Activated T-cell treated with anti-CD3 and anti-CD28 coated beads for 1 hour (primary cell): ENCODE measurements around the gene SLC22A8.
A peak's percentile ranks its signal among the peaks of the same experiment; 100 is the strongest.
"Not testable (repeated sequence)": the region's sequence is repeated elsewhere in the genome, so short reads cannot be mapped to it uniquely, and the experiment has no call there.

Experiments used
- DNase-seq: peaks from one replicate; pipeline ENCODE4 v3.0.0-alpha.2; 2020; ENCODE audit warnings: low read depth

Gene SLC22A8, protein sequence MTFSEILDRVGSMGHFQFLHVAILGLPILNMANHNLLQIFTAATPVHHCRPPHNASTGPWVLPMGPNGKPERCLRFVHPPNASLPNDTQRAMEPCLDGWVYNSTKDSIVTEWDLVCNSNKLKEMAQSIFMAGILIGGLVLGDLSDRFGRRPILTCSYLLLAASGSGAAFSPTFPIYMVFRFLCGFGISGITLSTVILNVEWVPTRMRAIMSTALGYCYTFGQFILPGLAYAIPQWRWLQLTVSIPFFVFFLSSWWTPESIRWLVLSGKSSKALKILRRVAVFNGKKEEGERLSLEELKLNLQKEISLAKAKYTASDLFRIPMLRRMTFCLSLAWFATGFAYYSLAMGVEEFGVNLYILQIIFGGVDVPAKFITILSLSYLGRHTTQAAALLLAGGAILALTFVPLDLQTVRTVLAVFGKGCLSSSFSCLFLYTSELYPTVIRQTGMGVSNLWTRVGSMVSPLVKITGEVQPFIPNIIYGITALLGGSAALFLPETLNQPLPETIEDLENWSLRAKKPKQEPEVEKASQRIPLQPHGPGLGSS

GRCh38 chr11:63015521-63016215 is at the start of gene SLC22A8:
SLC22A8 (minus strand) TSS chr11:63015841; CDS start chr11:63014958, 883 bp downstream.
- DNase-seq, result no peak

DNA sequence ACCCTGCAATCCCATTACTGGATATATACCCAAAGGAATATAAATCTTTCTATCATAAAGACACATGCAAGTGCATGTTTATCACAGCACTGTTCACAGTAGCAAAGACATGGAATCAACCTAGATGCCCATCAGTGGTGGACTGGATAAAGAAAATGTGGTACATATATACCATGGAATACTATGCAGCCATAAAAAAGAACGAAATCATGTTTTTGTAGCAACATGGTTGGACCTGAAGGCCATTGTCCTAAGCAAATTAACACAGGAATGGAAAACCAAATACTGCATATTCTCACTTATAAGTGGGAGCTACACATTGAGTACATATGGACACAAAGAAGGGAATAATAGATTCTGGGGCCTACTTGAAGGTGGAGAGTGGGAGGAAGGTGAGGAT is 30.6 kb upstream of the SLC22A8 start:
- not testable (repeated sequence) for DNase-seq

- no peak for DNase-seq
Observed at GRCh38 chr11:63042596-63042995, 27.0 kb upstream of the SLC22A8 start.

- no peak for DNase-seq
Observed at GRCh38 chr11:63032457-63032856, 16.8 kb upstream of the SLC22A8 start.

GRCh38 chr11:63023841-63024648 is 8.4 kb upstream of the SLC22A8 start:
- DNase-seq, result peak; percentile 86

DNA sequence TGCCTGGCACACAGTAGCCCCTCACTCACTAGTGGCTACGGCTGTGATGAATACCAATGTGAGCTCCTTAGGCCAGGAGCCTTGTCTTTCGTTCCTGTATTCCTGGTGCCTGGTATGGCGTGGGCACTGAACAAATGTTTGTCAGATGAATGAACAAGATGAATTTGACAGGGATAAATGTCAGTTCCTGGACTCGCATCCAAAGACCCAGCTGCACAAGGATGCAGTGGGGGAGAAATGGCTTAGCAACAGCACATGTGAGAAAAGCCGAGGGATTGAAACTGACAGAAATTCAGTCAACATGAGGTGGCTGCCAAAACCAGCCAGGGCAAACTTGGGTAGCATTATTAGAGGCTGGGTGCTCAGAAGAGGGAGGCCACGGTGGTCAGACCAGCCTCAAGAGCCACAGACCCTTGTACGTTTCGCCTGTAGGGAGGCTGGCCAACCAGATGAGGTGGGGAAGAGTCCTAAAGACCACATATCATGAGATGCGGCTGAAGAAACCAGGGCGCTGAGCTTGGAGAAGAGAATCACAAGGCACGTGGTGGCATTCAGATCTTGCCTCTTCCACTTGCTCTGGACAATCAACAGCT is 7.7 kb upstream of the SLC22A8 start:
- DNase-seq, result no peak

GRCh38 chr11:63022441-63022840 is 6.8 kb upstream of the SLC22A8 start:
- no peak for DNase-seq

DNA sequence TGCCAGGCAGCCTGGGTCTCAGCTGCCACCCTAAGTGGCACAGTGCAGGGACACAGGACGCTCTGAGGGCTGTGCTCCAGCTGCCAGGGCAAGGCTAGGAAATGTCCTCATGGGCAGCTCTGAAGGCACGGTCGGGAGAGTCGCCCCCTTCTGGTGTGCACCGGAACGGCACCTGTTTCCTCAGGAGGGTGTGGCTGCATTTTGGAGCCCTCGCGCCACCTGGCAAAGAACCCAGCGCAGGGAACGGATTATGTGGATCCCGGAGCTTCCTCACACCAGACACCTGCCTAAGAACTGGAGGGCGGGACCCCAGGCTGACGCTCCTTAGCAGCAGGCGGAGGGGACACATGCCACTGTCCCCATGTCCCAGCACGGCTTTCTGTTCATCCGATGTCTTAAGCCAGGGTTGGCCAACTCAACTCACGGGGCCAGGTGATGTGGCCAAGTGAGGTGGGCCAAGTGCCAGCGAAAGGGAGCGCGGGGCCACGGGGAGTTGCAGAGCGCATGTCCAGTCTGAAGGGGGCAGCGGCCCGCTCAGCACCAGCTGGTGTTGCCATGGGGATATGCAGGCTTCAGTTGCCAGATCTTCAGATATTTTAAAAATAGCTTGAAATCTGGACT is 5.1 kb upstream of the SLC22A8 start:
- no peak for DNase-seq

DNA sequence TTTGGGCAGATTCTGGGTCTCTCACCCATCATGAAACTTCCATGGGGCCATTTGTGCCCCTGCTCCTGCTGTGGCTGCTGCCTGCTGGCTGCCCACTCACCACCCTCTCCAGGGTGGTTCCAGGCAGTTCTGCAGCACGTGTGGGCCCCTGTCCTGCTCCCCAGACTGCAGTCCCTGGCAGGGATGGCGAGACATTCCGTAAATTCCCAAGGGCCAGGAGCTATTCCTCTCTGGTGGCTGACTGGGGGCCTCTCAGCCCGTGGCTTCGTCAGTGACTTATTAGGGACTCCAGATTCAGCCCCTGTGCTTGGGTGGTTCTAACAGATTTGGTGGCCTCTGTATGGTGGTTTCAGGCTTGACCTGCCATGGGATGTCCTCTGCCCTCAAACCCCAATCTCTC is 3.9 kb upstream of the SLC22A8 start:
- DNase-seq, result no peak

DNA sequence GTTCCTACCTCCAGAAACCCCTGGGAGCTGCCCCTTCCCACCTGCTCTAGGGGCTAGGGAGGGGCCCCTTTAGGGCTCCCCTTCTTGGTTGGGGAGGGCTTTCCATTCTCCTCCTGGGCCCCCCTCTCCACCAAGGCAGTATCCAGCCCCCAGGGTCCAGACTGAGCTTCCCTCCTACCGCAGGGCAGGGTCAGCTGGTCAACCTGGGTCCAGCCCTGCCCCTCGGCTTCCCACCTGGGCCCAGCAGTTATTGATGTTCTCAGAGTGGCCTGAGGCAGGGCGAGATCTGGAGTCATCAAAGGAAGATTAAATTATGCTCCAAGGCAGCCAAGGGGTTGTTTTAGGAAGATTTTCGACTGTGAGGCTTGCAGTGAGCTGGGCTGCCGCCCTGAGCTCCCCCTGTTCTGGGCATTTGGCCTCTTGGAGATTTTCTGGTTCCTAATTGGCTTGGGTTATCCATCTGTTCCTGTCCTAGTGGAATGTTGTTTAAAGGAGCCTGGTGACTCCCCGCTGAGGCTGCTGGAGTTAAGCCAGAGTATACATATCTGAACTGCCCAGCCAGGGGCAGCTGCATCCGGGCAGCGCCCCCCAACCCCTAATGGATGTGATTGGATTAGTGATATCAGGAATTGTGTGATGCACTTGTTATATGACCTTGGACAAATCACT is 1.8 kb upstream of the SLC22A8 start:
- DNase-seq, result no peak

DNA sequence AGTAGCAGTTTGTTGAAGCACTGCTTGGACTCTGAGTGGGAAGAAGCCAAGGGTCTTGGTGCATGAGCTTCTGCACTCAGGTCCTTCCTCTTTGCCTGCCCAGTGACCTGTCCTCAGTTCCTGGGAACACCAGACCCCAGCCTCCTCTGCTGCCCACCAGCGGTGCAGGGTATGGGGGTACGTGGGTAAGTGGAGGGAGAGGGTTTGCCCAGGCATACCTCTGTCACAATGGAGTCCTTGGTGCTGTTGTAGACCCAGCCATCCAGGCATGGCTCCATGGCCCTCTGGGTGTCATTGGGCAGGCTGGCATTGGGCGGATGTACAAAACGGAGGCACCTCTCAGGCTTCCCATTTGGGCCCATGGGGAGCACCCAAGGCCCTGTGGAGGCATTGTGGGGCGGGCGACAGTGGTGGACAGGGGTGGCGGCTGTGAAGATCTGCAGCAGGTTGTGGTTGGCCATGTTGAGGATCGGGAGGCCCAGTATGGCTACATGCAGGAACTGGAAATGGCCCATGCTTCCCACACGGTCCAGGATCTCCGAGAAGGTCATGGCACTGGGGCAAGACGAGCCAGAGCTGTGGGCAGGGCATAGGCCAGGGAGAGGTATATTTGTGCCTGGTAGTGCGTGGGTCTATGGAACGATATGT is 1.1 kb downstream of the SLC22A8 start:
- DNase-seq, result no peak

- DNase-seq, result no peak
Observed at GRCh38 chr11:63012839-63013238, 2.8 kb downstream of the SLC22A8 start.

GRCh38 chr11:63012430-63012829 is 3.2 kb downstream of the SLC22A8 start:
- no peak for DNase-seq

- DNase-seq, result no peak
Observed at GRCh38 chr11:63010934-63011439, 4.7 kb downstream of the SLC22A8 start.

DNA sequence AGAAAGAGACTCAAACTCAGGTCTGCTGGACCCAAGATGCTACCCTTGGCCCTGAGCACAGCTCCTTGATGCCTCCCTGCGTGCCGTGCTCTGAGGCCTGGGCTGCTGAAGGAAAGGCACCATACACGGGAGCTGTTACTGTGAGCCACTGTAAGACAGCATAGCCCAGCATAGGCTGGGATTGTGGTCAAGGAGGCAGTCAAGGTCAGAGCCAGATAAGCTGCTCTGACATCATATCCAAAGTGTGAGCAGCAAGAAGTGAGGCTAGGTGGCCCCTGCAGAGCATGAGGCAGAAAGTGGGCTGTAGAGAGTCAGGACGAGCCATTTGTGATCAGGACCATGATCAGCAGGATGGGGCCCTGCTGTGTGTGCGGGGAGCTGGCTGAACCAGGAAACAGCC is 7.7 kb downstream of the SLC22A8 start:
- no peak for DNase-seq

GRCh38 chr11:63001456-63001855 is 14.2 kb downstream of the SLC22A8 start:
- no peak for DNase-seq

DNA sequence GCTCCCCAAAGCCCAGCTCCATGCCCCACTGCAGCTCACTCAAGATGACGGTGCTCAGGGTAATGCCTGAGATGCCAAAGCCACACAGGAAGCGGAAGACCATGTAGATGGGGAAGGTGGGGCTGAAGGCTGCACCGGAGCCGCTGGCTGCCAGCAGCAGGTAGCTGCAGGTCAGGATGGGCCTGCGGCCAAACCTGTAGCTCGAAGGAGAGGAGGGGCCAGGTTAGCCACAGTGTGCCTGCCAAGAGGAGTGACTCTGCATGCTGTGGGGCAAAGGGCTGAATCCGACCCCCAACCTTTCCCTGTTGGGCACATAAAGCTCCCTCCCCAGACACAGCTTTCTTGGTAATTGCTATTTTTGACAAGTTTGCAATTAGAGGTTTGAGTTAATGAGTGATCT is 16.0 kb downstream of the SLC22A8 start:
- no peak for DNase-seq

DNA sequence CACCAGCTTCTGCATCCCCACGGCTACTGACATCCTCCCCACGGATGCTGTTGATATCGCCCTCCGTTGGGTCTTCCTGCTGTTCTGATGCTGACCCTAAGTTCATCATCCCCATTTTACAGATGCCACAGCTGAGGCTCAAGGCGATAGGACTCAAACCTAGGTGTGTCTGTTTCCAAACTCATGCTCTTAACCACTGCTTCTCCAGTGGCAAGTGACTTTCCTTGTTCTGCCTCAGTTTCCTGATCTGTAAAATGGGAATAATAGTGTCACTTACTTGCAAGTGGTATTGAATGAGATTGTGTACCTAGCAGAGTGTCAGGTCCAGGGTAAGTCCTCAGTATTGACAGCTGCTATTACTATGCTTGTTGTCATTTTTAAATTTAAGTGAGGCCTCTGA is 16.5 kb downstream of the SLC22A8 start:
- no peak for DNase-seq

GRCh38 chr11:62996271-62996670 is 19.4 kb downstream of the SLC22A8 start:
- no peak for DNase-seq

GRCh38 chr11:62994775-62995174 is 20.9 kb downstream of the SLC22A8 start:
- no peak for DNase-seq
